Measurements from ENCODE around the gene ARHGAP23.
"Not testable (repeated sequence)": the region's sequence is repeated elsewhere in the genome, so short reads cannot be mapped to it uniquely, and the experiment has no call there.

ARHGAP23 gene

GRCh38 chr17:38491346-38492066 is 63.2 kb downstream of the ARHGAP23 start:
- not testable (repeated sequence) for DNase-seq

GRCh38 chr17:38492067-38493040 is 64.1 kb downstream of the ARHGAP23 start:
- peak; percentile 78 to 92 (median 86) for DNase-seq

DNA sequence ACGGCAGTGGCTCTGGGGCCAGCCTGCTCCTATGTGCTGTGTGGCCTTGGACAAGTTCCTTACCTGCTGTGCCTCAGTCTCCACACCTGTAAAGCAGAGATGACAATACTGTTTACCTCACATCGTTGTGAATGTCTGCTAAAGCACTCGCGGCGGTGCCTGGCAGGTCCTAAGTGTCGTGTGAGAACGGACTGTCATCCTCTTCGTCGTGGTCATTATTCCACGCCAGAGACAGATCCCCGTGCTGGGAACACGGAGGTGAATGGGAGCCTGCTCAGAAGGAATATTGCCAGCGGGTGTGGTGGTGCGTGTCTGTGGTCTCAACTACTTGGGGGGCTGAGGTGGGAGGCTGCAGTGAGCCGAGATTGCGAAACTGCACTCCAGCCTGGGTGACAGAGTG is 65.9 kb downstream of the ARHGAP23 start:
- DNase-seq: not testable (repeated sequence)

DNA sequence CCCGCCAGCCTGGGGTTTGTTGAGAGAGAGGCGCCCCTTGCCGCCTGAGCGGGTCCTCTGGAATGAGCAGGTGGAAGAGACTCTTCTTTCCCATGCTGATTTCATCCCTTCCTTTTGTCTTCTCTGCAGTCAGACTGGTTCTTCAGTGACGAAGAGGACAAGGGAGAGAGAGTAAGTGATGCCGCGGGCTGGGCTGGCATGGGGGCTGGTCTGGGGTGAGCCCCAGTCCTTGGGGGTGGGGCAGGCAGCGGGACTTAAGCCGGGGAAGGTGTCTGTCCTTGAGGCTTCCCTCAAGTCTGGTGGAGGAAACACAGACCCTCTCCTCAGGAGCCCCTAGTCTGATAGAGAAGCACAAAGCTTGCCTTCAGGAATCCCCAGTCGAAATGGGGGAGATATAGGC is 69.4 kb downstream of the ARHGAP23 start:
- not testable (repeated sequence) for DNase-seq

DNA sequence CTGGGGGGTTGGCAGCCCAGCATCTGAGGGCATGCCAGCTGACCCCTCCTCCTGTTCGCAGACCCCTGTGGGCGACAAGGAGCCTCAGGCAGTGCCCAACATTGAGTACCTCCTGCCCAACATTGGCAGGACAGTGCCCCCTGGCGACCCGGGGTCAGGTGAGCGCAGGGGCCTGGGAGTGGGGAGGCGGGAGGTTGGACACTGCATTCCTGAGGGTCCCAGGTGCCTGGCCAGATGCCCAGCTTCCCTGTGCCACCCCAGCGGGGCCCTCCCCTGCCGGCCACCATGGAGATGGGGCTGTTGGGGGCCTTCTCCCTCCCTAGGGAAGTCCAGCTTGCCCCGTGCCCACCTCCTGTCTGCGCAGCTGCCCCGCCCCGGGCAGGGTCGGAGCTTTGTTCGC is 70.1 kb downstream of the ARHGAP23 start:
- no peak for DNase-seq

GRCh38 chr17:38499230-38499629 is 71.0 kb downstream of the ARHGAP23 start:
- DNase-seq: not testable (repeated sequence)

GRCh38 chr17:38501718-38502117 is 73.5 kb downstream of the ARHGAP23 start:
- not testable (repeated sequence) for DNase-seq

DNA sequence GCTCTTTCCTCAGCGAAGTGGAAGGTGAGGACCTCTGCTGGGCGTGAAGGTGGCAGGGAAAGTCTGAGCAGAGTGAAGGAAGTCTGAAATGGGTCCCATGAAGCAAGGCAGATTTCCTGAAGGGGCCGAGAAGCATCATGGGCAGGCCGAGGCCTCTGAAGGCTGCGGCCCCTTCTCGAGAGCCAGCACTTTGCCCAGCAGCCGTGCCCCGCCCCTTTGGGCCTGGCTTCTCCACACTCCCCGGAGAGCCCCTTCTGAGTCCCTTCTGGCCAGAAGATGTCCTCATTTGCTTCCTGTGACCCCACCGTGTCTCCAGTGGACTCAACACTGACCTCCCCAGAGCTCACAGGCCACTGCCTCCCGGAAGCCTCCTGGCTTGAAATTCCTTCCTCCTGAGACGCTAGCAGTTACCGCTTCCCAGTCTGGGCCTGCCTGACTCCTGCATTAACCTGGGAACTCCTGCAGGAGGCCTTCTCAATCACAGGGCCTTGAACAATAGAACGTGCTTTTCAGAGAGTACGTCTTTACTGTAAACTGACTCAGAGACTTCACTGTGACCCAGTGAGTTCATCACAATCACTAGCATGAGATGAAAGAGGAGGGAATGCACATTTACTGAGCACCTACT is 75.1 kb downstream of the ARHGAP23 start:
- not testable (repeated sequence) for DNase-seq

DNA sequence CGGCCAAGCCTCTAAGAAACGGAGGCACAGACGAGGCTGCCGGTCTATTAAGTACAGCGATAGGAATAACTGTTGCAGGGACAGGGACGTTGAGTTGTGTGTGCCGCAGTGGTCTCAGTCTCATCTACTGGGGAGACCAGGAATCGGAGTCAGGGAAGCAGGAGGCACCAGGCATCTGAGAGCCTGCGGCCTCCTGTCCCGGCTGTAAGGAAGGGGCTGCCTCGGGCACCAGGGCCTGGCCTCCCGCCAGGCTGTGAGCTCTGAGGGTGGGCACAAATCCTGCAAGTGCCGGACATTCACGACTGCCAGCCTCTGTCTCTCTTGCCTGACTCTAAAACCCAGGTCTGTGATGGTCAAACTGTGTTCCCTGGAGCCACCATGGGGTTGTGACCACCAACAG is 76.0 kb downstream of the ARHGAP23 start:
- DNase-seq: no peak

DNA sequence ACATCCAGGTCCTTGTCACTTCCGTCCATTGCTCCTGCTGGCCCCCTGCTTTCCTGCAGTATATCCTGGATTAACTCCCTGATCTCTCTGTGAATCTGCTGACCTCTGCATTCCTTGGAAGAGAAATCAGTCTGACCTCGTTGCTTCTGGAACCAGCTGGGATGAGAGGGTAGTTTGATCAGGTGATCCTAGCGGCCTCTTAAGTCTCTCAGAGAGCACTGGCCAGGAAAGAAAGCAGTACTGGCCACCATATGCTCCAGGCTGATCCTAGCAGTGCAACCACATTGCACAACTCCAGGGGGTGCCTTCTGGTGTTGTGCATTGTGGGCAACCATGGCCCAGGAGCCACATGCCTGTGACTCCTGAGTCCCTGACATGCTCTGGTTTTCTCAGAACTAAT is 79.2 kb downstream of the ARHGAP23 start:
- no peak for DNase-seq

DNA sequence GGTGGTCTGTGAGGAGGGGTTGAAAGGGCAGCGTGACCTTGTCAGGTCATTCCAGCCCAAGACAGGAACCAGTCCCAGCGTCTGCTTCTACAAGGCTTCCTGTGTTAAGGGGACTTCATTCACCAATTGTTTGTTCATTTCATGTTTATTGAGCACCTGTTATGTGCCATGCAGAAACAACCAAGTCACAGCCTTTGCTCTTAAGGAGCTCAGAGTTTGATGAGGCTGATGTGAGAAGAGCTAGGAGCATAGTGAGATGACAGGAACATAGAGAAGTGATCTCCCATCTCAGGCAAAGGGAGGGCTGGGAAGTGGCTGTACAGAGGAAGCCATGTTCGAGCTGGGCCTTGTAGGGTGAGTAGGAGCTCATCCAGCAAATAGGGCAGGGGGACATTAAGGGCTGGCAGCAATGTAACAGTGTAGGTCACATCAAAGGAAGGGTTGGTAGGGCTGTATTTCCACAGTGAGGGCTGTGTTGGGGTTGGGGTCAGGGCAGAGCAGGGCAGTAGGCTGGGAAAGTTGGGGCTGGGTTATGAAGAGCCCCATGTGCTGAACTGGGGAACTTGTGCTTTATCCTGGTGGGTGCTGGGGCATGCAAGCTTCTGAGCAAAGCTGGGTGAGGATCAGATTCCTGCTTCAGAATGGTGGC is 79.8 kb downstream of the ARHGAP23 start:
- DNase-seq: no peak

DNA sequence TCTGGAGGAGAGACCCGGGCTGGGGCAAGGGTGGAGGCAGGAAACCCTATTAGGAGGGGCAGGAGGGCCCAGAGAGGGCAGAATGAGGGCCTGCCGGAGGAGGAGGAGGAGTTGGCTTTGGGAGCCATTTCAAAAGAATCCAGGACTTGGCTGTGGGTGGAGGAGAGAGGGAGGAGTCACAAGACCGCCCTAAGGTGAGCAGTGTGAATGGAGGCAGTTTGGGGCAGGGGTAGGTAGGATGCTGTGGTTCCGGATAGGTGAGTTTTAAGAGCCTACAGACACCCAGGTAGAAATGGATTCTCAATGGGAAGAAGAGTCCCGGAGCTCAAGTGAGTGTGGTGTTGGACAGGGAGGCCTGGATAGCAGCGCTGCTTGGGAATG is 80.3 kb downstream of the ARHGAP23 start:
- DNase-seq: no peak

DNA sequence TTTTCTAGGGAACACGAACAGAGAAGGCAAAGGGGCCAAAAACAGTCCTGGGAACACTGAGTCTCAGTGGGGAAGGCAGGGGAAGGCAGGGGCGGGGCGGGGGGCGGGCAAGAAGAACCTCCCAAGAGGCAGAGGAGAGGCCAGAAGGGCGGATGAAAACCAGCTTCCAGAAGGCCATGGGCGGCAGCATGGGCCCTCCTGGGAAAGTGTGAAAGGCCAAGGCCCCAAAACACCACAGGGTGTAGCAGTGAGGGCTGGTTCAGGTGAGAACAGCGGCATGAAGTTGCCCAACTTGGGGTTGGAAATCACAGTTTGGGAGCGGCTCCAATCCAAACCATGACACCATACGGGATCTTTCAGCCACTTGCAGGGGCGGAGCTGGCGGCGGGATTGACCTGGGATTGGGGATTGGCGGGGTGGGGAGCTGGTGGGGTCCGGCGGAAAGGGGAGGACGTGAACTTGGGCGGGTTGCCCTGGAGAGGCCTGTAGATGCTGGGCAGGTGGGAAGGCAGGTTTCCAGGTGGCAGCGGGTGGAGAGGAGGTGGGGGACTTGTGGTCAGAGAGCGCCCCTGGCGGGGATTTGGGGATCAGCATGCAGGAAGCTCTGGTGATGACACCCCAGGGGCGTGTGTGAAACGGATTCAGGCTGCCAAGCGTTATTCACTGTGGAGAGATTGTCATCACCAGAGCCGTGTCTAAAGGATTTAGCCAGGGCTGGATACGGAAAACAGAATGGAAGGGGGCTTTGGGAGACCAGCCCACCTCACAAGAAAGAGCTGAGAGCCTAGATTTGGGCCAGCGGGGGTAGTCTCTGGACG is 80.9 kb downstream of the ARHGAP23 start:
- peak; percentile 16 to 49 (median 46) for DNase-seq

- no peak for DNase-seq
Measured at GRCh38 chr17:38509772-38510420, 81.6 kb downstream of the ARHGAP23 start.

DNA sequence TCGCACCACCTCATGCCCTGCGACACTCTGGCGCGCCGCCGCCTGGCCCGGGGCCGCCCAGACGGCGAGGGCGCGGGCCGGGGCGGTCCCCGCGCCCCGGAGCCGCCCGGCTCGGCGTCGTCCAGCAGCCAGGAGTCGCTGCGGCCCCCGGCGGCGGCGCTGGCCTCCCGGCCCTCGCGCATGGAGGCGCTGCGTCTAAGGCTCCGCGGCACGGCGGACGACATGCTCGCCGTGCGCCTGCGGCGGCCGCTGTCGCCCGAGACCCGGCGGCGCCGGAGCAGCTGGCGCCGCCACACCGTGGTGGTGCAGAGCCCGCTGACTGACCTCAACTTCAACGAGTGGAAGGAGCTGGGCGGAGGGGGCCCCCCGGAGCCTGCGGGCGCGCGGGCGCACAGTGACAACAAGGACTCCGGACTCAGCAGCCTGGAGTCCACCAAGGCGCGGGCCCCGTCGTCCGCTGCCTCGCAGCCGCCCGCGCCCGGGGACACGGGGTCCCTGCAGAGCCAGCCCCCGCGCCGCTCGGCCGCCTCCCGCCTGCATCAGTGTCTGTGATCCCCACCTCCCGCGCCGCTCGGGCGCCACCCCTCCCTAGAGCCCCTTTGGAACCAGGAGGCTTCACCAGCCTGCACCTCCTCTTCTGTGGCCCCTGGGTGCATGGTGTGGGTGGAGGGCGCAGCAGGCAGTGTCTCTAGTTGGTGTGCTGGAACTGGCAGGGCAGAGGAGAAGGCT is 82.3 kb downstream of the ARHGAP23 start:
- no peak for DNase-seq

DNA sequence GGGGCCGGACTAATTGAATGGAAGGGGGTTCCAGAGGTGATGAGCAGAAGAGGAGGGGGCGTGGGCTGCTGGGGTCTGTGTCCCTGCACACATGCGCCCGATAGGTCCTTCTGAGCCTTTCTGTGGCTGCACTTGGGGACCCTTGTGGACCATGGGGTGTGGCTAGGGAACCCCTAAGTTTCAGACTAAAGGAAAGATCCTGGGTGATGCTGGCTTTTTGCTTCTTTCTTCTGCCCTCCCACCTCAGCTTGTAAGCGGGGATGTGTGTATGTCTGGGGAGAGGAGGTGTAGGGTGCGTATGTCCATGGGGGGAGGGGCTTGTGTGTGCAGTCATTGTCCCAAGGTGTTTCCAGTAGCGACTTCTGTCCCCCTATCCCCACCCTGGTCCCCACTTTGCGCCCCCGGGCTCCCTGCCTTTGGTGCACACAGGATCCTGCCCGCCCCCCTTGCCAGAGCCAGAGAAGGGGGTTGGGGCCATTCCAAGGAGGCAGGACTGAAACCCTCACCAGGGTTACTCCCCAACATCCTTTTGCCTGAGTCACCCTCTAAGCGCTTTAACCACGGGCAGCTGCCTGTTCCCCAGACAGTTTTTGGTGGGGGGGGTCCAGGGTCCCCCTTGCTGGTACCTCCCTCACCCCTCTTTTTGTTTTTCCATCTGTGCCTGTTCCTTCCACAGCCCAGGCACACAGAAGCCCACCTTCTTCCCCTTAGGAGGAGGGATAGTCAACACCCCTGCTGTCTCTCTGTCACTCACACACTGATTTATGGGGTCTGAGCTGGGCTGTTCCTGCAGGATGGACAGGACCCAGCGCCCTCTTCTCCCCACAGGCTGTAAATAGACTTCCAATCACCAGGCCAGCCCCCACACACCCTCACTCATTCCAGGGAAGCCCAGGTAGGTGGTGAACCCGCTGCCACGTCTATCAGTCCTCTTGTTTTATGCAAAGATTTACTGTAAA is 83.2 kb downstream of the ARHGAP23 start:
- DNase-seq: no peak

GRCh38 chr17:38512473-38513058 is 84.3 kb downstream of the ARHGAP23 start:
- no peak for DNase-seq

GRCh38 chr17:38526526-38526925 is 98.3 kb downstream of the ARHGAP23 start:
- not testable (repeated sequence) for DNase-seq

DNA sequence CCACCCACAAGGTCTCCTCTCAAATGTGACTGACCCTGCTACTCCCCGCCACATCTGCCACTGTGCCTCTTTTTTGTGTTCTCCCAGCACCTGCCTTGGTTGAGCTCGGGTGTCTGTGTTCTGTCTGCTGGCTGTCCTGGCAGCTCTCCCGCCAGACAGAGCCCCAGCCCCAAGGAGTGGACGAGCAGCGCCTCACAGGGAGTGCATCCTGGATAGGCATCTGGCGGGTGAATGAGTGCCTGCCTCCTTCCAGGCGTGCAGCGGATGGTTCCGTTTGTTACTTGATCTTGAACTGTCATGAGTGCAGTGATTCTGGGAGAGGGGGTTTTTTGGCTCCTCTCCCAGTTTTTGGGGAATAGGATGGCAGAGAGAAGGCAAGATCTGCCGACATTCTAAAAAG is 99.9 kb downstream of the ARHGAP23 start:
- not testable (repeated sequence) for DNase-seq
